ENCODE measurements around the gene FIGNL1.

The FIGNL1 gene

GRCh38 chr7:50394315-50394714 lies 55.8 kb downstream of the FIGNL1 start:
- peak; percentile 30 for DNase-seq (ENCODE audit: low spot score)

Data from left forelimb (tissue), 1 donor.